SK-N-SH treated with all-trans-retinoic acid at 6 μM for 48 hours (cell line): ENCODE measurements around the gene RIPOR2.

Experiments
- ARNTL ChIP-seq: fragments of 450-650 bp; formaldehyde crosslinking; IDR thresholded peaks from 2 replicates; pipeline ENCODE4 v1.5.0; 2020; ENCODE audit warnings: low read depth, mild to moderate bottlenecking, moderate library complexity, borderline replicate concordance
- CSDC2 ChIP-seq: fragments of 250-450 bp; sonication (Bioruptor Pico); IDR thresholded peaks from 2 replicates; pipeline ENCODE4 v1.5.0; 2020; ENCODE audit warnings: mild to moderate bottlenecking, moderate library complexity
- CSRNP3 ChIP-seq: fragments of 250-450 bp; sonication (Bioruptor Pico); IDR thresholded peaks from 2 replicates; pipeline ENCODE4 v1.5.1; 2021; ENCODE audit warnings: mild to moderate bottlenecking, moderate library complexity
- GLIS3 ChIP-seq: fragments of 250-450 bp; sonication (Bioruptor Pico); IDR thresholded peaks from 2 replicates; pipeline ENCODE4 v1.5.0; 2020; ENCODE audit warnings: mild to moderate bottlenecking, moderate library complexity
- TCF4 ChIP-seq: fragments of 250-450 bp; sonication (Bioruptor Pico); IDR thresholded peaks from 2 replicates; pipeline ENCODE4 v1.8.0; 2021; ENCODE audit warnings: mild to moderate bottlenecking, moderate library complexity, borderline replicate concordance
- ZFP30 ChIP-seq: fragments of 450-650 bp; formaldehyde crosslinking; IDR thresholded peaks from 2 replicates; pipeline ENCODE4 v1.5.0; 2022; ENCODE audit warnings: mild to moderate bottlenecking, moderate library complexity
- ZNF565 ChIP-seq: fragments of 450-650 bp; formaldehyde crosslinking; conservative IDR thresholded peaks from 2 replicates; pipeline ENCODE4 v1.5.0; 2020; ENCODE audit warnings: low read depth, mild to moderate bottlenecking, moderate library complexity
- ZNF8 ChIP-seq: fragments of 450-650 bp; formaldehyde crosslinking; IDR thresholded peaks from 2 replicates; pipeline ENCODE4 v1.5.0; 2020; ENCODE audit warnings: mild to moderate bottlenecking, moderate library complexity
- TF ChIP-seq, protein P1 (sequence below): fragments of 250-450 bp; sonication (Bioruptor Pico); IDR thresholded peaks from 2 replicates; pipeline ENCODE4 v1.8.0; 2021; ENCODE audit warnings: low read depth, mild to moderate bottlenecking, moderate library complexity, borderline replicate concordance
- TF ChIP-seq, protein P2 (sequence below): fragments of 250-450 bp; sonication (Bioruptor Pico); IDR thresholded peaks from 2 replicates; pipeline ENCODE4 v1.5.1; 2020; ENCODE audit warnings: low read depth, mild to moderate bottlenecking, moderate library complexity
- TF ChIP-seq, protein P3 (sequence below): fragments of 250-450 bp; sonication (Bioruptor Pico); IDR thresholded peaks from 2 replicates; pipeline ENCODE4 v1.8.0; 2020; ENCODE audit warnings: mild to moderate bottlenecking, moderate library complexity, borderline replicate concordance

DNA sequence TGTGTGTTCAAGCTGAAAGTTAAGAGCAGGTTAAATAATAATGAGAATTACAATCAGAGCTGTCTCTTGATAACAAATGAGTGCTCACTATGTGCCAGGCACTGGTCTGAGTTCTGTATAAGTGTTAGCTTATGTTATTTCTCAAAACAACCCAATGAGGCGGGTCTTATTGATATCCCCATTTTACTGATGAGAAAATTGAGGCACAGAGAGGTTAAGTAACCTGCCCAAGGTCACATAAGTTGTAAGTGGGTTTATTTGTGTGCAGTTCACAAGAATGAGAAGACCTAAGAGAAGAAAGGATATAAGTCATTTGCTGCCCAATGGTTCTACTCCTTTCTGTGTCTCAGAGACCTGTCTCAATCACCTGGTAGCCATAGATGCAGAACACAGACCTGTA lies 103.0 kb downstream of the RIPOR2 start:
- no peak for TF ChIP-seq ARNTL (CRISPR knock-in tag)
- no peak for TF ChIP-seq ZFP30 (CRISPR knock-in tag)
- TF ChIP-seq, protein P1, sequence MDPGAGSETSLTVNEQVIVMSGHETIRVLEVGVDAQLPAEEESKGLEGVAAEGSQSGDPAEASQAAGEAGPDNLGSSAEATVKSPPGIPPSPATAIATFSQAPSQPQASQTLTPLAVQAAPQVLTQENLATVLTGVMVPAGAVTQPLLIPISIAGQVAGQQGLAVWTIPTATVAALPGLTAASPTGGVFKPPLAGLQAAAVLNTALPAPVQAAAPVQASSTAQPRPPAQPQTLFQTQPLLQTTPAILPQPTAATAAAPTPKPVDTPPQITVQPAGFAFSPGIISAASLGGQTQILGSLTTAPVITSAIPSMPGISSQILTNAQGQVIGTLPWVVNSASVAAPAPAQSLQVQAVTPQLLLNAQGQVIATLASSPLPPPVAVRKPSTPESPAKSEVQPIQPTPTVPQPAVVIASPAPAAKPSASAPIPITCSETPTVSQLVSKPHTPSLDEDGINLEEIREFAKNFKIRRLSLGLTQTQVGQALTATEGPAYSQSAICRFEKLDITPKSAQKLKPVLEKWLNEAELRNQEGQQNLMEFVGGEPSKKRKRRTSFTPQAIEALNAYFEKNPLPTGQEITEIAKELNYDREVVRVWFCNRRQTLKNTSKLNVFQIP (CRISPR knock-in tag), result no peak
- TF ChIP-seq, protein P2, sequence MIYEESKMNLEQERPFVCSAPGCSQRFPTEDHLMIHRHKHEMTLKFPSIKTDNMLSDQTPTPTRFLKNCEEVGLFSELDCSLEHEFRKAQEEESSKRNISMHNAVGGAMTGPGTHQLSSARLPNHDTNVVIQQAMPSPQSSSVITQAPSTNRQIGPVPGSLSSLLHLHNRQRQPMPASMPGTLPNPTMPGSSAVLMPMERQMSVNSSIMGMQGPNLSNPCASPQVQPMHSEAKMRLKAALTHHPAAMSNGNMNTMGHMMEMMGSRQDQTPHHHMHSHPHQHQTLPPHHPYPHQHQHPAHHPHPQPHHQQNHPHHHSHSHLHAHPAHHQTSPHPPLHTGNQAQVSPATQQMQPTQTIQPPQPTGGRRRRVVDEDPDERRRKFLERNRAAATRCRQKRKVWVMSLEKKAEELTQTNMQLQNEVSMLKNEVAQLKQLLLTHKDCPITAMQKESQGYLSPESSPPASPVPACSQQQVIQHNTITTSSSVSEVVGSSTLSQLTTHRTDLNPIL, result no peak
- TF ChIP-seq, protein P3, sequence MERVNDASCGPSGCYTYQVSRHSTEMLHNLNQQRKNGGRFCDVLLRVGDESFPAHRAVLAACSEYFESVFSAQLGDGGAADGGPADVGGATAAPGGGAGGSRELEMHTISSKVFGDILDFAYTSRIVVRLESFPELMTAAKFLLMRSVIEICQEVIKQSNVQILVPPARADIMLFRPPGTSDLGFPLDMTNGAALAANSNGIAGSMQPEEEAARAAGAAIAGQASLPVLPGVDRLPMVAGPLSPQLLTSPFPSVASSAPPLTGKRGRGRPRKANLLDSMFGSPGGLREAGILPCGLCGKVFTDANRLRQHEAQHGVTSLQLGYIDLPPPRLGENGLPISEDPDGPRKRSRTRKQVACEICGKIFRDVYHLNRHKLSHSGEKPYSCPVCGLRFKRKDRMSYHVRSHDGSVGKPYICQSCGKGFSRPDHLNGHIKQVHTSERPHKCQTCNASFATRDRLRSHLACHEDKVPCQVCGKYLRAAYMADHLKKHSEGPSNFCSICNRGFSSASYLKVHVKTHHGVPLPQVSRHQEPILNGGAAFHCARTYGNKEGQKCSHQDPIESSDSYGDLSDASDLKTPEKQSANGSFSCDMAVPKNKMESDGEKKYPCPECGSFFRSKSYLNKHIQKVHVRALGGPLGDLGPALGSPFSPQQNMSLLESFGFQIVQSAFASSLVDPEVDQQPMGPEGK, result no peak
- no peak for TF ChIP-seq ZNF565 (CRISPR knock-in tag)
- no peak for TF ChIP-seq CSDC2
- TF ChIP-seq CSRNP3, result no peak
- no peak for TF ChIP-seq ZNF8 (CRISPR knock-in tag)
- no peak for TF ChIP-seq TCF4 (CRISPR knock-in tag)
- TF ChIP-seq GLIS3 (CRISPR knock-in tag), result no peak
